Parietal lobe (tissue), 1 donor: Measurements from ENCODE around the gene SPNS3. TPM values are rescaled to one million over a fixed set of nuclear protein-coding genes. Genes with fewer than 3 reads are reported as not detected.

ENCODE experiments used
- total RNA-seq: library from RNA; depleted of rRNA; stranded (reverse); fragments of >200 nt; gene quantifications from one replicate; pipeline ENCODE4 v1.2.3, GENCODE V29; 2014

Gene SPNS3
- not detected for total RNA-seq

GRCh38 chr17:4433515-4434031 lies at the start of gene SPNS3:
Gene SPNS3, plus strand, starts transcription at chr17:4433940. Its CDS starts 28 bp downstream, at chr17:4433968.

GRCh38 chr17:4498461-4499397 lies 65.0 kb downstream of the SPNS3 start, which contains the start of gene SPNS2:
Gene SPNS2, plus strand, starts transcription at chr17:4498881. Its CDS starts 167 bp downstream, at chr17:4499048.

Other genes starting within 250 kb of the SPNS3 start
- 104 TPM for gene ANKFY1, start 170.0 kb upstream of the SPNS3 start, total RNA-seq
- 42.9 TPM for gene UBE2G1, start 67.3 kb upstream of the SPNS3 start, total RNA-seq
- gene SPNS2, start 64.9 kb downstream of the SPNS3 start, total RNA-seq: 16.3 TPM
- 35.4 TPM for gene MYBBP1A, start 121.4 kb downstream of the SPNS3 start, total RNA-seq
- not detected for gene GGT6, start 126.6 kb downstream of the SPNS3 start, total RNA-seq
- 5.6 TPM for gene SMTNL2, start 150.6 kb downstream of the SPNS3 start, total RNA-seq
- gene ALOX15, start 207.7 kb downstream of the SPNS3 start, total RNA-seq: not detected